Measurements from ENCODE around the gene MPRIP. TPM values are rescaled to one million over a fixed set of nuclear protein-coding genes. Genes with fewer than 3 reads are reported as not detected.

The MPRIP gene
- total RNA-seq, 4 donors from 2014 or later, result 61.5 to 407 (median 103) TPM

DNA sequence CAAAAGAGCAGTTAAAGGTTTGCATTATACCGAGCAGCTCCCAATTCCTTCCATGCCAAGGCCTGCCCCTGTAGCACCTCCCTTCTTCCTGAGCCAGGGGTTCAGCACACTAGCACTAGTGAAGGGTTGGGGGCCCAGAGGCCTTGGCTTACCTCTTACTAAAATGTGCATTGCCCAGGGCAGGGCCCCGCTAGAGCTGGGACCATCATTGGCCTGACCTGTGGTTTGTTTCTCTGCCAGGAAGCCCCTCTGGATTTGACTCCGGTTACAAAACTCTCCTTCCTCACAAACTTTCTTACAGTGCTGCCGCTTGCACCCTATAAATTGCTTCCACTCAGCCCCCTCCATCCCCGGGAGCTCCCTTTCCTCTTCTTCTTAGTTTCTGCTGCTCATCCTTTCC is 33.8 kb downstream of the MPRIP start:
- H3K27me3 ChIP-seq, result no peaks in the 10 kb centered on the region
- intact Hi-C loops (cut with DNase I; ENCODE audit: low total_unique reads), result no loop called here
- peak overlapping the region; percentile 12 to 56 for H3K27ac ChIP-seq
- DNase-seq, result peak in 1 of 2 donors; percentile 10
- peaks cover 14 to 48% of the 10 kb centered on the region in 2 donors for H3K4me1 ChIP-seq
- TF ChIP-seq POLR2A (IDR thresholded peaks at IDR 0.05), result no peak
- TF ChIP-seq, protein P1, sequence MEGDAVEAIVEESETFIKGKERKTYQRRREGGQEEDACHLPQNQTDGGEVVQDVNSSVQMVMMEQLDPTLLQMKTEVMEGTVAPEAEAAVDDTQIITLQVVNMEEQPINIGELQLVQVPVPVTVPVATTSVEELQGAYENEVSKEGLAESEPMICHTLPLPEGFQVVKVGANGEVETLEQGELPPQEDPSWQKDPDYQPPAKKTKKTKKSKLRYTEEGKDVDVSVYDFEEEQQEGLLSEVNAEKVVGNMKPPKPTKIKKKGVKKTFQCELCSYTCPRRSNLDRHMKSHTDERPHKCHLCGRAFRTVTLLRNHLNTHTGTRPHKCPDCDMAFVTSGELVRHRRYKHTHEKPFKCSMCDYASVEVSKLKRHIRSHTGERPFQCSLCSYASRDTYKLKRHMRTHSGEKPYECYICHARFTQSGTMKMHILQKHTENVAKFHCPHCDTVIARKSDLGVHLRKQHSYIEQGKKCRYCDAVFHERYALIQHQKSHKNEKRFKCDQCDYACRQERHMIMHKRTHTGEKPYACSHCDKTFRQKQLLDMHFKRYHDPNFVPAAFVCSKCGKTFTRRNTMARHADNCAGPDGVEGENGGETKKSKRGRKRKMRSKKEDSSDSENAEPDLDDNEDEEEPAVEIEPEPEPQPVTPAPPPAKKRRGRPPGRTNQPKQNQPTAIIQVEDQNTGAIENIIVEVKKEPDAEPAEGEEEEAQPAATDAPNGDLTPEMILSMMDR (IDR thresholded peaks at IDR 0.05), result no peak
- H3K9me3 ChIP-seq, result no peaks in the 10 kb centered on the region
- H3K4me3 ChIP-seq, result no peak overlapping the region
- H3K36me3 ChIP-seq, result no peaks in the 10 kb centered on the region

GRCh38 chr17:17077101-17077500 is 34.8 kb downstream of the MPRIP start:
- Histone ChIP-seq H3K4me1 (peaks cover 18 to 44% of the 10 kb centered on the region in 2 donors), H3K27ac (peak overlapping the region; percentile 12 to 69), H3K9me3 (no peaks in the 10 kb centered on the region), H3K27me3 (no peaks in the 10 kb centered on the region), H3K36me3 (no peaks in the 10 kb centered on the region), H3K4me3 (no peak overlapping the region)
- intact Hi-C loops (cut with DNase I; ENCODE audit: low total_unique reads), result no loop called here
- DNase-seq, result peak in 1 of 2 donors; percentile 7
- TF ChIP-seq, protein P1 (IDR thresholded peaks at IDR 0.05), result no peak
- no peak for TF ChIP-seq POLR2A (IDR thresholded peaks at IDR 0.05)

GRCh38 chr17:17077861-17078732 is 35.8 kb downstream of the MPRIP start:
- peaks cover 18 to 39% of the 10 kb centered on the region in 2 donors for H3K4me1 ChIP-seq
- no peaks in the 10 kb centered on the region for H3K9me3 ChIP-seq
- peak in 1 of 2 donors; percentile 11 for DNase-seq
- H3K4me3 ChIP-seq, result no peak overlapping the region
- intact Hi-C loops (cut with DNase I; ENCODE audit: low total_unique reads), result no loop called here
- TF ChIP-seq, protein P1 (IDR thresholded peaks at IDR 0.05), result no peak
- no peak for TF ChIP-seq POLR2A (IDR thresholded peaks at IDR 0.05)
- peak overlapping the region in 1 of 2 donors; percentile 69 for H3K27ac ChIP-seq
- H3K27me3 ChIP-seq, result no peaks in the 10 kb centered on the region
- no peaks in the 10 kb centered on the region for H3K36me3 ChIP-seq

GRCh38 chr17:17078832-17079231 is 36.6 kb downstream of the MPRIP start:
- no peaks in the 10 kb centered on the region for H3K36me3 ChIP-seq
- peaks cover 18 to 35% of the 10 kb centered on the region in 2 donors for H3K4me1 ChIP-seq
- no peak for TF ChIP-seq POLR2A (IDR thresholded peaks at IDR 0.05)
- TF ChIP-seq, protein P1 (IDR thresholded peaks at IDR 0.05), result no peak
- intact Hi-C loops (cut with DNase I; ENCODE audit: low total_unique reads), result no loop called here
- no peaks in the 10 kb centered on the region for H3K9me3 ChIP-seq
- H3K27ac ChIP-seq, result peak overlapping the region in 1 of 2 donors; percentile 69
- no peaks in the 10 kb centered on the region for H3K27me3 ChIP-seq
- peak in 1 of 2 donors; percentile 9 for DNase-seq
- H3K4me3 ChIP-seq, result no peak overlapping the region

- H3K4me1 ChIP-seq, result peaks cover 18 to 31% of the 10 kb centered on the region in 2 donors
- no peaks in the 10 kb centered on the region for H3K9me3 ChIP-seq
- peak in 1 of 2 donors; percentile 15 for DNase-seq
- H3K27me3 ChIP-seq, result no peaks in the 10 kb centered on the region
- no peak for TF ChIP-seq POLR2A (IDR thresholded peaks at IDR 0.05)
- TF ChIP-seq, protein P1 (IDR thresholded peaks at IDR 0.05), result no peak
- no peaks in the 10 kb centered on the region for H3K36me3 ChIP-seq
- intact Hi-C loops (cut with DNase I; ENCODE audit: low total_unique reads), result no loop called here
- H3K27ac ChIP-seq, result peak overlapping the region; percentile 60 to 69
- H3K4me3 ChIP-seq, result no peak overlapping the region
Observed at GRCh38 chr17:17079336-17079735, 37.1 kb downstream of the MPRIP start.
